Measurements from ENCODE around the gene PEMT.

- TF ChIP-seq POLR2A (IDR thresholded peaks at IDR 0.05) = no peak
- TF ChIP-seq CTCF (IDR thresholded peaks at IDR 0.05) = no peak
Measured at GRCh38 chr17:17463821-17464220, 127.7 kb downstream of the PEMT start.
